Uterus (tissue), 2 donors: Measurements from ENCODE around the gene IREB2.

Source experiments
- POLR2A ChIP-seq, 2 donors: fragments of 450-650 bp; IDR thresholded peaks; one replicate each; pipeline ENCODE4 v1.6.1; 2016; ENCODE audit warnings: antibody characterized with exemption in 2 of 2, mild to moderate bottlenecking in 1 of 2, moderate library complexity in 1 of 2
- TF ChIP-seq, protein P1 (sequence below), 4 experiments: fragments of 200-600 bp in 2 of 4; fragments of 450-650 bp in 2 of 4; sonication (generic) in 2 of 4; IDR thresholded peaks; one replicate each; pipeline ENCODE4 v1.5.1; 2016 to 2019; ENCODE audit warnings: antibody characterized with exemption in 4 of 4, mild to moderate bottlenecking in 2 of 4, moderate library complexity in 1 of 4

GRCh38 chr15:78427953-78428352 lies 10.1 kb upstream of the IREB2 start:
- no peak for TF ChIP-seq POLR2A (IDR thresholded peaks at IDR 0.05)
- TF ChIP-seq, protein P1, sequence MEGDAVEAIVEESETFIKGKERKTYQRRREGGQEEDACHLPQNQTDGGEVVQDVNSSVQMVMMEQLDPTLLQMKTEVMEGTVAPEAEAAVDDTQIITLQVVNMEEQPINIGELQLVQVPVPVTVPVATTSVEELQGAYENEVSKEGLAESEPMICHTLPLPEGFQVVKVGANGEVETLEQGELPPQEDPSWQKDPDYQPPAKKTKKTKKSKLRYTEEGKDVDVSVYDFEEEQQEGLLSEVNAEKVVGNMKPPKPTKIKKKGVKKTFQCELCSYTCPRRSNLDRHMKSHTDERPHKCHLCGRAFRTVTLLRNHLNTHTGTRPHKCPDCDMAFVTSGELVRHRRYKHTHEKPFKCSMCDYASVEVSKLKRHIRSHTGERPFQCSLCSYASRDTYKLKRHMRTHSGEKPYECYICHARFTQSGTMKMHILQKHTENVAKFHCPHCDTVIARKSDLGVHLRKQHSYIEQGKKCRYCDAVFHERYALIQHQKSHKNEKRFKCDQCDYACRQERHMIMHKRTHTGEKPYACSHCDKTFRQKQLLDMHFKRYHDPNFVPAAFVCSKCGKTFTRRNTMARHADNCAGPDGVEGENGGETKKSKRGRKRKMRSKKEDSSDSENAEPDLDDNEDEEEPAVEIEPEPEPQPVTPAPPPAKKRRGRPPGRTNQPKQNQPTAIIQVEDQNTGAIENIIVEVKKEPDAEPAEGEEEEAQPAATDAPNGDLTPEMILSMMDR (IDR thresholded peaks at IDR 0.05) = no peak
